HG03103 (cell line): ENCODE measurements around the gene ZNF674.
A peak's percentile ranks its signal among the peaks of the same experiment; 100 is the strongest.
"Not testable (repeated sequence)": the region's sequence is repeated elsewhere in the genome, so short reads cannot be mapped to it uniquely, and the experiment has no call there.

Experiments used
- ATAC-seq: cut with Tn5 transposase; IDR thresholded peaks from one replicate; pipeline ENCODE4 v1.9.1; 2021; ENCODE audit warnings: low read depth; ENCODE audit not compliant: unreplicated experiment

Gene ZNF674

GRCh38 chrX:46485897-46486296 lies 59.3 kb downstream of the ZNF674 start:
- no peak for ATAC-seq

- not testable (repeated sequence) for ATAC-seq
Measured at GRCh38 chrX:46478634-46479033, 66.6 kb downstream of the ZNF674 start.

- ATAC-seq = no peak
Measured at GRCh38 chrX:46477435-46477834, 67.8 kb downstream of the ZNF674 start.

- no peak for ATAC-seq
Measured at GRCh38 chrX:46465203-46465602, 80.0 kb downstream of the ZNF674 start.

GRCh38 chrX:46463682-46464081 lies 81.5 kb downstream of the ZNF674 start:
- no peak for ATAC-seq

- peak; percentile 93 for ATAC-seq
Measured at GRCh38 chrX:46461660-46462191, 83.5 kb downstream of the ZNF674 start.

- not testable (repeated sequence) for ATAC-seq
Measured at GRCh38 chrX:46460801-46461659, 84.2 kb downstream of the ZNF674 start.

GRCh38 chrX:46459603-46460002 lies 85.6 kb downstream of the ZNF674 start:
- no peak for ATAC-seq

GRCh38 chrX:46456125-46456922 lies 88.9 kb downstream of the ZNF674 start:
- ATAC-seq = no peak
